K562 (cell line): ENCODE measurements around the gene ARL11. TPM values are rescaled to one million over a fixed set of nuclear protein-coding genes. Genes with fewer than 3 reads are reported as not detected.
A peak's percentile ranks its signal among the peaks of the same experiment; 100 is the strongest.

ENCODE experiments used
- ATAC-seq: fragments of 200-7000 bp; cut with Tn5 transposase; 3 replicates; pipeline ENCODE4 v1.9.1; 2020; ENCODE audit warnings: moderate library complexity
- BruUV-seq: library from RNA; stranded (reverse); fragments of 400-500 nt; replicated peaks from 2 replicates; lab custom pipeline; 2021; lab: Mats Ljungman, UMichigan
- CTCF ChIA-PET: fragments of 300-600 bp; formaldehyde crosslinking; extraction: SDS; loops from one replicate; lab custom pipeline; 2021; ENCODE audit warnings: low intra/inter-chr PET ratio; lab: Yijun Ruan, JAX
- POLR2A ChIA-PET: fragments of 300-600, 350-650 bp; sonication (Branson Sonifier 250); formaldehyde crosslinking; extraction: SDS; loops from one replicate; lab custom pipeline; 2021; ENCODE audit warnings: antibody characterized with exemption, inconsistent platforms; lab: Yijun Ruan, JAX
- DNase-seq, 4 experiments: peaks; one replicate each; pipeline versions ENCODE4 v3.0.0 to v3.0.0-alpha.2; 2011 to 2018; ENCODE audit warnings: low spot score in 3 of 4, mixed read lengths in 3 of 4; ENCODE audit errors: extremely low read depth in 1 of 4
- FAIRE-seq: peaks from 2 replicates; lab custom pipeline; 2011; peaks lifted over from hg19 to GRCh38; lab: Jason Lieb, UNC
- H2AFZ ChIP-seq: 2 replicates; pipeline ENCODE4 v1.6.0; 2011; ENCODE audit warnings: low read depth, low read length, control low read depth, inconsistent platforms
- H3K27ac ChIP-seq: fragments of 200-600 bp; 3 replicates; pipeline ENCODE4 v1.8.0; 2011; ENCODE audit warnings: low read depth, mild to moderate bottlenecking, control low read depth, inconsistent platforms, low read length, moderate library complexity, mixed read lengths; ENCODE audit errors: extremely low read depth
- H3K27me3 ChIP-seq, 2 experiments: fragments of 300-600 bp in 1 of 2; 2 replicates in 1 of 2; 3 replicates in 1 of 2; pipeline versions ENCODE4 v1.6.0 to v1.8.0; 2011; ENCODE audit warnings: inconsistent platforms in 2 of 2, low read length in 2 of 2, mild to moderate bottlenecking in 1 of 2, mixed read lengths in 1 of 2, moderate library complexity in 1 of 2; ENCODE audit not compliant: control insufficient read depth in 2 of 2, insufficient read depth in 2 of 2
- H3K36me3 ChIP-seq: fragments of 300-600 bp; 3 replicates; pipeline ENCODE4 v1.8.0; 2011; ENCODE audit warnings: mild to moderate bottlenecking, low read length, inconsistent platforms; ENCODE audit not compliant: control insufficient read depth, insufficient read depth
- H3K4me1 ChIP-seq, 2 experiments: fragments of 200-600 bp in 1 of 2; replicated peaks in 1 of 2; 2 replicates in 1 of 2; 3 replicates in 1 of 2; pipeline versions ENCODE4 v1.5.1 to v1.8.0; 2011; ENCODE audit warnings: inconsistent platforms in 2 of 2, low read length in 2 of 2, mild to moderate bottlenecking in 1 of 2, mixed read lengths in 1 of 2, moderate library complexity in 1 of 2; ENCODE audit not compliant: control insufficient read depth in 2 of 2, insufficient read depth in 2 of 2
- H3K4me2 ChIP-seq: 2 replicates; pipeline ENCODE4 v1.6.1; 2011; ENCODE audit warnings: low read length, control low read depth, inconsistent platforms, mixed read lengths; ENCODE audit not compliant: insufficient read depth
- H3K4me3 ChIP-seq: fragments of 200-600 bp; sonication (generic), shearing (Covaris generic); 2 replicates; pipeline ENCODE4 v1.5.1; 2016; ENCODE audit warnings: control low read depth, inconsistent platforms
- H3K79me2 ChIP-seq: fragments of 200-600 bp; 3 replicates; pipeline ENCODE4 v1.8.0; 2011; ENCODE audit warnings: low read length, inconsistent platforms; ENCODE audit not compliant: control insufficient read depth, insufficient read depth
- H3K9ac ChIP-seq, 2 experiments: 2 replicates each; pipeline versions ENCODE4 v1.6.0 to v1.6.1; 2011; ENCODE audit warnings: low read depth in 2 of 2, low read length in 2 of 2, control low read depth in 1 of 2, inconsistent platforms in 1 of 2, mild to moderate bottlenecking in 1 of 2, mixed read lengths in 1 of 2; ENCODE audit not compliant: insufficient read depth in 1 of 2
- H3K9me1 ChIP-seq: one replicate; pipeline ENCODE4 v1.6.0; 2011; ENCODE audit warnings: inconsistent platforms, mild to moderate bottlenecking, low read length, moderate library complexity; ENCODE audit not compliant: control insufficient read depth, insufficient read depth
- H3K9me3 ChIP-seq: replicated peaks from 2 replicates; pipeline ENCODE4 v1.5.1; 2011; ENCODE audit warnings: low read depth, low read length, inconsistent platforms; ENCODE audit not compliant: control insufficient read depth, insufficient read depth
- H4K20me1 ChIP-seq: replicated peaks from 2 replicates; pipeline ENCODE4 v1.6.1; 2011; ENCODE audit warnings: low read length, inconsistent platforms, mixed read lengths; ENCODE audit not compliant: control insufficient read depth, insufficient read depth
- BDP1 ChIP-seq: IDR thresholded peaks from 3 replicates; pipeline ENCODE4 v1.6.1; 2011; ENCODE audit not compliant: insufficient read length, insufficient read depth
- MEIS2 ChIP-seq: fragments of 450-650 bp; IDR thresholded peaks from 2 replicates; pipeline ENCODE4 v1.6.1; 2014; ENCODE audit warnings: mild to moderate bottlenecking; ENCODE audit not compliant: partially characterized antibody
- MNT ChIP-seq, 2 experiments: fragments of 450-650 bp; conservative IDR thresholded peaks; 2 replicates each; pipeline ENCODE4 v1.6.1; 2017; ENCODE audit warnings: mild to moderate bottlenecking in 2 of 2, moderate library complexity in 2 of 2
- PKNOX1 ChIP-seq: fragments of 450-650 bp; IDR thresholded peaks from 2 replicates; pipeline ENCODE4 v1.6.1; 2016
- POU5F1 ChIP-seq: fragments of 150-350 bp; IDR thresholded peaks from 2 replicates; pipeline ENCODE4 v1.6.1; 2014; ENCODE audit warnings: borderline replicate concordance, low read length, low read depth, mild to moderate bottlenecking; ENCODE audit not compliant: partially characterized antibody
- THAP12 ChIP-seq: fragments of 250-450 bp; sonication (Bioruptor Pico); IDR thresholded peaks from 2 replicates; pipeline ENCODE4 v1.9.0; 2021; ENCODE audit warnings: mild to moderate bottlenecking, inconsistent platforms
- WGBS: fragments of 100-300 bp; shearing (Covaris generic); methylation state at CpG from one replicate; pipeline ENCODE4 v1.1.6; 2016; ENCODE audit warnings: low coverage, mixed read lengths; ENCODE audit not compliant: insufficient coverage; ENCODE audit errors: missing lambda C conversion rate; 5-methylcytosine and 5-hydroxymethylcytosine counted together
- in situ Hi-C: fragments of 300-500 bp; cut with MboI; formaldehyde crosslinking; loops from 4 replicates; pipeline ENCODE4 v1.15.0; 2018; ENCODE audit warnings: inconsistent platforms, mixed read lengths
- intact Hi-C: fragments of 100-400 bp; cut with micrococcal nuclease; formaldehyde crosslinking; loops from 2 replicates; pipeline ENCODE4 v1.14.2; 2022
- polyA plus RNA-seq, 8 experiments: library from polyadenylated mRNA; depleted of rRNA in 4 of 8; stranded (reverse) in 5 of 8; unstranded in 3 of 8; fragments of >200 nt; fragmentation: Nextera tagmentation in 2 of 8; fragmentation: Illumina TruSeq in 1 of 8; extraction: Ambion mirVana in 2 of 8; extraction: Trizol in 1 of 8; gene quantifications; 2 replicates each; pipeline versions ENCODE4 v1.2.1 to v1.2.3, GENCODE V29; 2011 to 2014; ENCODE audit warnings: inconsistent platforms in 1 of 8, missing spikeins in 1 of 8
- total RNA-seq, 7 experiments: library from RNA; depleted of rRNA in 6 of 7; stranded (reverse); fragments of >200 nt in 6 of 7; fragmentation: Illumina TruSeq in 2 of 7; extraction: Trizol in 2 of 7; gene quantifications; 2 replicates each; pipeline versions ENCODE4 v1.2.1 to v1.2.3, GENCODE V29; 2011 to 2021; ENCODE audit warnings: low replicate concordance in 1 of 7

Gene ARL11
- total and polyA plus RNA-seq, 9 of the 15 experiments (the other 6 are each of a cell fraction or from before 2014, with no cell fraction given) = 0.18 to 0.87 (median 0.45) TPM

- Histone ChIP-seq H2AFZ (no peak overlapping the region), H3K27ac (no peak overlapping the region), H3K9me3 (no peaks in the 10 kb centered on the region), H3K4me3 (no peak overlapping the region), H3K4me1 (peaks cover 21 to 24% of the 10 kb centered on the region in 2 experiments; a peak in 4 of 5 replicates), H3K27me3 (no peaks in the 10 kb centered on the region), H3K79me2 (no peaks in the 10 kb centered on the region), H3K9ac (no peak overlapping the region), H3K36me3 (no peaks in the 10 kb centered on the region), H3K9me1 (no peaks in the 10 kb centered on the region), H4K20me1 (no peaks in the 10 kb centered on the region), H3K4me2 (no peak overlapping the region)
- in situ Hi-C loops (no loop called here), intact Hi-C loops (no loop called here)
- no peak for ATAC-seq
- BruUV-seq = no TSS peak
- no peak for DNase-seq
- no peak for FAIRE-seq
- POLR2A ChIA-PET = no interaction called here
- CTCF ChIA-PET = no interaction called here
- 57% methylated on average over 5 of the region's 5 CpGs for WGBS
- peak; percentile 65 for TF ChIP-seq PKNOX1
- TF ChIP-seq BDP1 = no peak
- peak; percentile 21 for TF ChIP-seq MEIS2
Measured at GRCh38 chr13:49632156-49632555, 3.8 kb downstream of the ARL11 start.

GRCh38 chr13:49633710-49634109, 5.4 kb downstream of the ARL11 start:
- in situ Hi-C loops = no loop called here
- intact Hi-C loops = no loop called here
- H3K27me3 ChIP-seq = no peaks in the 10 kb centered on the region
- no peak overlapping the region for H3K27ac ChIP-seq
- TF ChIP-seq POU5F1 (no peak), MNT (conservative IDR thresholded peaks at IDR 0.05) (0 out of 4 replicates have a peak, but pooled peaks of 1 of the 2 experiments have one; percentile 23), THAP12 (no peak)
- no TSS peak for BruUV-seq
- 38% methylated on average over 4 of the region's 4 CpGs for WGBS
- H3K79me2 ChIP-seq = no peaks in the 10 kb centered on the region
- H2AFZ ChIP-seq = no peak overlapping the region
- ATAC-seq = no peak
- H3K9ac ChIP-seq = no peak overlapping the region
- FAIRE-seq = no peak
- H3K4me2 ChIP-seq = no peak overlapping the region
- H3K9me3 ChIP-seq = no peaks in the 10 kb centered on the region
- H4K20me1 ChIP-seq = no peaks in the 10 kb centered on the region
- no peaks in the 10 kb centered on the region for H3K36me3 ChIP-seq
- H3K4me3 ChIP-seq = no peak overlapping the region
- H3K4me1 ChIP-seq = peaks cover 16 to 21% of the 10 kb centered on the region in 2 experiments; a peak in 4 of 5 replicates
- POLR2A ChIA-PET = interaction anchor here (1.1 kb wide), 1 partner anchor 14 kb away, joined by 4 read pairs; no protein-coding TSS in a partner anchor
- DNase-seq = no peak
- CTCF ChIA-PET = no interaction called here
- H3K9me1 ChIP-seq = no peaks in the 10 kb centered on the region
